ENCODE measurements around the gene C5orf46. TPM values are rescaled to one million over a fixed set of nuclear protein-coding genes. Genes with fewer than 3 reads are reported as not detected.

The C5orf46 gene
- total and polyA plus RNA-seq, 4 experiments from 2014 or later: not detected

GRCh38 chr5:147869112-147869511 is 37.2 kb downstream of the C5orf46 start:
- H3K9me3 ChIP-seq (ENCODE audit: control insufficient read depth in 1 of 2, low read length in 2 of 2): no peaks in the 10 kb centered on the region
- H3K36me3 Mint-ChIP-seq: no peaks in the 10 kb centered on the region
- no peak overlapping the region for H3K4me3 ChIP-seq (ENCODE audit: low read length in 2 of 2)
- H3K4me1 ChIP-seq (ENCODE audit: insufficient read depth, low read length): no peaks in the 10 kb centered on the region
- peaks cover 1 to 9% of the 10 kb centered on the region in 2 donors for H3K27me3 Mint-ChIP-seq
- no peak overlapping the region for H3K27ac Mint-ChIP-seq
- intact Hi-C loops (cut with micrococcal nuclease): no loop called here
- DNase-seq: no peak
- ChIA-PET POLR2A (ENCODE audit: partially characterized antibody) (no interaction called here), CTCF (ENCODE audit: partially characterized antibody) (no interaction called here)
- no peak overlapping the region for H3K27ac ChIP-seq (ENCODE audit: low read depth, low read length)
- no peaks in the 10 kb centered on the region for H3K27me3 ChIP-seq (ENCODE audit: insufficient read depth, low read length)
- H3K36me3 ChIP-seq (ENCODE audit: insufficient read depth, low read length): no peaks in the 10 kb centered on the region
- H3K9me3 Mint-ChIP-seq: peaks cover 0 to 5% (median 0%) of the 10 kb centered on the region in 8 donors
- no peak overlapping the region for H3K4me3 Mint-ChIP-seq
- no peaks in the 10 kb centered on the region for H3K4me1 Mint-ChIP-seq

GRCh38 chr5:147863454-147864158 is 42.7 kb downstream of the C5orf46 start:
- H3K27me3 ChIP-seq (ENCODE audit: insufficient read depth, low read length): no peaks in the 10 kb centered on the region
- no peak overlapping the region for H3K4me3 Mint-ChIP-seq
- H3K27ac ChIP-seq (ENCODE audit: low read depth, low read length): no peak overlapping the region
- peaks cover 1 to 8% of the 10 kb centered on the region in 2 donors for H3K27me3 Mint-ChIP-seq
- H3K36me3 ChIP-seq (ENCODE audit: insufficient read depth, low read length): no peaks in the 10 kb centered on the region
- no peaks in the 10 kb centered on the region for H3K4me1 Mint-ChIP-seq
- H3K4me1 ChIP-seq (ENCODE audit: insufficient read depth, low read length): no peaks in the 10 kb centered on the region
- H3K9me3 ChIP-seq (ENCODE audit: control insufficient read depth in 1 of 2, low read length in 2 of 2): no peaks in the 10 kb centered on the region
- no peaks in the 10 kb centered on the region for H3K36me3 Mint-ChIP-seq
- peaks cover 0 to 2% (median 0%) of the 10 kb centered on the region in 8 donors for H3K9me3 Mint-ChIP-seq
- CTCF ChIA-PET (ENCODE audit: partially characterized antibody): no interaction called here
- no peak for DNase-seq
- H3K4me3 ChIP-seq (ENCODE audit: low read length in 2 of 2): no peak overlapping the region
- POLR2A ChIA-PET (ENCODE audit: partially characterized antibody): no interaction called here
- intact Hi-C loops (cut with micrococcal nuclease): no loop called here
- H3K27ac Mint-ChIP-seq: no peak overlapping the region

GRCh38 chr5:147860641-147861025 is 45.7 kb downstream of the C5orf46 start:
- H3K4me3 Mint-ChIP-seq: no peak overlapping the region
- H3K4me1 Mint-ChIP-seq: peaks cover 0 to 2% (median 0%) of the 10 kb centered on the region in 4 donors
- peaks cover 2 to 5% of the 10 kb centered on the region in 2 donors for H3K27me3 Mint-ChIP-seq
- Histone ChIP-seq H3K4me1 (ENCODE audit: insufficient read depth, low read length) (no peaks in the 10 kb centered on the region), H3K36me3 (ENCODE audit: insufficient read depth, low read length) (no peaks in the 10 kb centered on the region), H3K9me3 (ENCODE audit: control insufficient read depth in 1 of 2, low read length in 2 of 2) (no peaks in the 10 kb centered on the region), H3K27me3 (ENCODE audit: insufficient read depth, low read length) (no peaks in the 10 kb centered on the region), H3K27ac (ENCODE audit: low read depth, low read length) (no peak overlapping the region), H3K4me3 (ENCODE audit: low read length in 2 of 2) (no peak overlapping the region)
- no peaks in the 10 kb centered on the region for H3K36me3 Mint-ChIP-seq
- ChIA-PET CTCF (ENCODE audit: partially characterized antibody) (interaction anchor here (4.8 kb wide), 1 partner anchor 10 kb away, joined by 16 read pairs; no protein-coding TSS in a partner anchor), POLR2A (ENCODE audit: partially characterized antibody) (no interaction called here)
- intact Hi-C loops (cut with micrococcal nuclease): no loop called here
- no peak for DNase-seq
- no peaks in the 10 kb centered on the region for H3K9me3 Mint-ChIP-seq
- no peak overlapping the region for H3K27ac Mint-ChIP-seq

- DNase-seq: no peak
- Histone ChIP-seq H3K9me3 (ENCODE audit: control insufficient read depth in 1 of 2, low read length in 2 of 2) (no peaks in the 10 kb centered on the region), H3K27me3 (ENCODE audit: insufficient read depth, low read length) (no peaks in the 10 kb centered on the region), H3K36me3 (ENCODE audit: insufficient read depth, low read length) (no peaks in the 10 kb centered on the region), H3K4me1 (ENCODE audit: insufficient read depth, low read length) (no peaks in the 10 kb centered on the region), H3K4me3 (ENCODE audit: low read length in 2 of 2) (no peak overlapping the region), H3K27ac (ENCODE audit: low read depth, low read length) (no peak overlapping the region)
- intact Hi-C loops (cut with micrococcal nuclease): loop anchor here (5.0 kb wide), 1 partner anchor 872 kb away; no protein-coding TSS in a partner anchor
- ChIA-PET CTCF (ENCODE audit: partially characterized antibody) (interaction anchor here (1.3 to 4.8 kb wide), 2 partner anchors 10 to 21 kb away, joined by 3 to 16 read pairs; no protein-coding TSS in a partner anchor), POLR2A (ENCODE audit: partially characterized antibody) (no interaction called here)
- Mint-ChIP-seq H3K27ac (no peak overlapping the region), H3K4me1 (peaks cover 0 to 2% (median 0%) of the 10 kb centered on the region in 4 donors), H3K27me3 (peaks cover 2 to 6% of the 10 kb centered on the region in 2 donors), H3K36me3 (no peaks in the 10 kb centered on the region), H3K4me3 (no peak overlapping the region), H3K9me3 (no peaks in the 10 kb centered on the region)
Measured at GRCh38 chr5:147859962-147860640, 46.2 kb downstream of the C5orf46 start.

GRCh38 chr5:147858565-147858964 is 47.8 kb downstream of the C5orf46 start:
- intact Hi-C loops (cut with micrococcal nuclease): loop anchor here (5.0 kb wide), 1 partner anchor 874 kb away; no protein-coding TSS in a partner anchor
- peaks cover 2 to 3% of the 10 kb centered on the region in 2 donors for H3K27me3 Mint-ChIP-seq

GRCh38 chr5:147857302-147858129 is 48.8 kb downstream of the C5orf46 start:
- H3K36me3 Mint-ChIP-seq: no peaks in the 10 kb centered on the region
- H3K27ac Mint-ChIP-seq: no peak overlapping the region

More at GRCh38 chr5:147858565-147858964, 47.8 kb downstream of the C5orf46 start:
- Mint-ChIP-seq H3K4me1 (peaks cover 0 to 2% (median 0%) of the 10 kb centered on the region in 4 donors), H3K36me3 (no peaks in the 10 kb centered on the region), H3K9me3 (no peaks in the 10 kb centered on the region), H3K4me3 (no peak overlapping the region), H3K27ac (no peak overlapping the region)
- H3K27me3 ChIP-seq (ENCODE audit: insufficient read depth, low read length): no peaks in the 10 kb centered on the region
- CTCF ChIA-PET (ENCODE audit: partially characterized antibody): interaction anchor here (0.7 to 4.8 kb wide), 5 partner anchors 8 to 873 kb away, joined by 3 to 16 read pairs (median 3); no protein-coding TSS in a partner anchor
- POLR2A ChIA-PET (ENCODE audit: partially characterized antibody): no interaction called here
- H3K4me3 ChIP-seq (ENCODE audit: low read length in 2 of 2): no peak overlapping the region
- no peak for DNase-seq
- H3K27ac ChIP-seq (ENCODE audit: low read depth, low read length): no peak overlapping the region
- H3K4me1 ChIP-seq (ENCODE audit: insufficient read depth, low read length): no peaks in the 10 kb centered on the region
- H3K36me3 ChIP-seq (ENCODE audit: insufficient read depth, low read length): no peaks in the 10 kb centered on the region
- H3K9me3 ChIP-seq (ENCODE audit: control insufficient read depth in 1 of 2, low read length in 2 of 2): no peaks in the 10 kb centered on the region

More at GRCh38 chr5:147857302-147858129, 48.8 kb downstream of the C5orf46 start:
- H3K4me1 ChIP-seq (ENCODE audit: insufficient read depth, low read length): no peaks in the 10 kb centered on the region
- intact Hi-C loops (cut with micrococcal nuclease): loop anchor here (5.0 kb wide), 1 partner anchor 875 kb away; no protein-coding TSS in a partner anchor
- POLR2A ChIA-PET (ENCODE audit: partially characterized antibody): no interaction called here
- no peaks in the 10 kb centered on the region for H3K36me3 ChIP-seq (ENCODE audit: insufficient read depth, low read length)
- H3K4me3 ChIP-seq (ENCODE audit: low read length in 2 of 2): no peak overlapping the region
- no peak overlapping the region for H3K4me3 Mint-ChIP-seq
- no peaks in the 10 kb centered on the region for H3K27me3 ChIP-seq (ENCODE audit: insufficient read depth, low read length)
- DNase-seq: peak in 4 of 5 donors; percentile 2 to 31 (median 24)
- H3K9me3 ChIP-seq (ENCODE audit: control insufficient read depth in 1 of 2, low read length in 2 of 2): no peaks in the 10 kb centered on the region
- no peaks in the 10 kb centered on the region for H3K9me3 Mint-ChIP-seq
- CTCF ChIA-PET (ENCODE audit: partially characterized antibody): interaction anchor here (0.7 to 4.8 kb wide), 4 partner anchors 7 to 874 kb away, joined by 3 to 16 read pairs (median 6); no protein-coding TSS in a partner anchor
- peaks cover 2 to 3% of the 10 kb centered on the region in 2 donors for H3K27me3 Mint-ChIP-seq
- H3K4me1 Mint-ChIP-seq: peaks cover 0 to 2% (median 0%) of the 10 kb centered on the region in 4 donors
- no peak overlapping the region for H3K27ac ChIP-seq (ENCODE audit: low read depth, low read length)

Measured in CD4-positive, alpha-beta memory T cell (primary cell).